ENCODE measurements around the gene DNASE1.

The DNASE1 gene

DNA sequence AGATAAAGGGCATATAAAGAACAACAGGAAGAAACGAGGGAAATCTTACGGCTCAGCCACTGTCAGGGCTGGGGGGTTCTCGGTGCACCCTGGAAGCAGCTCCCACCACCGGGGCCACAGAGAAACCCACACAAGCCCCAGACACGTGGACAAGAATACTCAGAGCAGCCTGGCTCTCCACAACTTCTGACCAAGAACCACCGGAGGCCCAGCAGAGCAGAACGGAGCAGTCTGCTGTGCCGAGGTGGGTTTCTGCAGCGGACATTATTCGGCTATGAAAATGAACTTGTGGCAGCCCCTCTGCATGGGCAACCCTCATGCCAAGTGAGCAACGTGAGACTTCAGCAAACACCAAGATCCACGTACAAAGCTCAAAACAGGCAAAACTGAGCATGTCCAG, 6.8 kb downstream of the DNASE1 start:
- Histone ChIP-seq H3K27ac (ENCODE audit: low read length) (no peak overlapping the region), H3K9ac (ENCODE audit: low read length) (no peak overlapping the region)

DNA sequence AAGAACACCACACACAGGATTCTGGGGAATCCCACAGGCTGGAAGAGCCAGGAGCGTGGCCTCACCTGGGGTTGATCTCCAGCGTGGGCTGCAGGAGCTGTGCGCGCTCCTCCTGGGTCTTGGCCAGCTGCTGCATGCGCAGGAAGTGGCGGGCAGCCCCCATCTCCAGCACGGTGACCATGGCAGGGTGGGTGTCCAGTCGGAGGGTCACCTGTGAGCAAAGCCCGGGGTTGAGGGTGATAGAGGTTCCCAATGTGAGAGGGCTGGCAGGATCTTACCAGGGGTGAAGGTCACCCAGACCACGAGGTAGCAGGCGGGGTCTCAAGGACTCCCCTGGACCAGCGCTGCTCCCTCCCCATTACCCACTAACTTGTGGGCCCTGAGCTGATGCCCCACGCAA, 7.4 kb downstream of the DNASE1 start:
- H3K4me2 ChIP-seq (ENCODE audit: low read length) = no peak overlapping the region
- no peaks in the 10 kb centered on the region for H3K27me3 ChIP-seq (ENCODE audit: low read depth, low read length)
- no peaks in the 10 kb centered on the region for H3K4me1 ChIP-seq (ENCODE audit: low read length)
- TF ChIP-seq, protein P1, sequence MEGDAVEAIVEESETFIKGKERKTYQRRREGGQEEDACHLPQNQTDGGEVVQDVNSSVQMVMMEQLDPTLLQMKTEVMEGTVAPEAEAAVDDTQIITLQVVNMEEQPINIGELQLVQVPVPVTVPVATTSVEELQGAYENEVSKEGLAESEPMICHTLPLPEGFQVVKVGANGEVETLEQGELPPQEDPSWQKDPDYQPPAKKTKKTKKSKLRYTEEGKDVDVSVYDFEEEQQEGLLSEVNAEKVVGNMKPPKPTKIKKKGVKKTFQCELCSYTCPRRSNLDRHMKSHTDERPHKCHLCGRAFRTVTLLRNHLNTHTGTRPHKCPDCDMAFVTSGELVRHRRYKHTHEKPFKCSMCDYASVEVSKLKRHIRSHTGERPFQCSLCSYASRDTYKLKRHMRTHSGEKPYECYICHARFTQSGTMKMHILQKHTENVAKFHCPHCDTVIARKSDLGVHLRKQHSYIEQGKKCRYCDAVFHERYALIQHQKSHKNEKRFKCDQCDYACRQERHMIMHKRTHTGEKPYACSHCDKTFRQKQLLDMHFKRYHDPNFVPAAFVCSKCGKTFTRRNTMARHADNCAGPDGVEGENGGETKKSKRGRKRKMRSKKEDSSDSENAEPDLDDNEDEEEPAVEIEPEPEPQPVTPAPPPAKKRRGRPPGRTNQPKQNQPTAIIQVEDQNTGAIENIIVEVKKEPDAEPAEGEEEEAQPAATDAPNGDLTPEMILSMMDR (IDR thresholded peaks at IDR 0.05; ENCODE audit: low read depth, low read length) = no peak
- TF ChIP-seq EZH2phosphoT487 (IDR thresholded peaks at IDR 0.05; ENCODE audit: low read depth) = no peak
- peaks cover 54% of the 10 kb centered on the region for H3K36me3 ChIP-seq (replicated peaks; ENCODE audit: low read depth, low read length)
- H3K79me2 ChIP-seq (ENCODE audit: low read length) = no peaks in the 10 kb centered on the region
- H3K27ac ChIP-seq (ENCODE audit: low read length) = no peak overlapping the region
- H3K9me3 ChIP-seq (ENCODE audit: insufficient read depth, low read length) = no peaks in the 10 kb centered on the region
- H4K20me1 ChIP-seq (ENCODE audit: insufficient read depth, low read length) = no peaks in the 10 kb centered on the region
- H2AFZ ChIP-seq (ENCODE audit: low read depth, low read length) = no peak overlapping the region
- H3K9ac ChIP-seq (ENCODE audit: low read length) = no peak overlapping the region
- H3K4me3 ChIP-seq (ENCODE audit: low read length) = no peak overlapping the region

More for the DNA sequence above, 6.8 kb downstream of the DNASE1 start:
- Histone ChIP-seq H3K36me3 (replicated peaks; ENCODE audit: low read depth, low read length) (peaks cover 60% of the 10 kb centered on the region), H2AFZ (ENCODE audit: low read depth, low read length) (no peak overlapping the region), H3K4me1 (ENCODE audit: low read length) (no peaks in the 10 kb centered on the region), H3K9me3 (ENCODE audit: insufficient read depth, low read length) (no peaks in the 10 kb centered on the region), H3K79me2 (ENCODE audit: low read length) (no peaks in the 10 kb centered on the region), H4K20me1 (ENCODE audit: insufficient read depth, low read length) (no peaks in the 10 kb centered on the region), H3K4me3 (ENCODE audit: low read length) (no peak overlapping the region), H3K27me3 (ENCODE audit: low read depth, low read length) (no peaks in the 10 kb centered on the region), H3K4me2 (ENCODE audit: low read length) (no peak overlapping the region)
- TF ChIP-seq, protein P1 (IDR thresholded peaks at IDR 0.05; ENCODE audit: low read depth, low read length) = no peak
- TF ChIP-seq EZH2phosphoT487 (IDR thresholded peaks at IDR 0.05; ENCODE audit: low read depth) = no peak

DNA sequence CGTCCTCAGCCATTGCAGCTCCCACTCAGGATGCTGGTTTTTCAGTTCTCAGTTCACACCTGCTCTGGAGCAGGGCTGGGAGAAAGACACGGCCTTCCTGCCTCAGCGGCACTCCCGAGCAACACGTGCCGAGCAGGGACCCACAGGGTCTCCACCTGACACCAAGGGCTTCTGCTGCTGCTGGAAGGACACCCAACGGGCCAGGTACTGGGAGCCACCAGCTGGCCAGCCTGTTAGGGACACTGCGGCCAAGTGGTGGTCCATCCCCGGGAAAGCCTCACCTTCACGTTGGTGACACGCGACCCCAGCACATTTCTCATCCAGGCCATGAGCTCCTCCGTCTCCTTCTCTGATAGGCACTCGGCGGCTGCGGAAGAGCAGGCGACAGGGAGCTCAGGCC, 8.1 kb downstream of the DNASE1 start:
- H3K27me3 ChIP-seq (ENCODE audit: low read depth, low read length) = no peaks in the 10 kb centered on the region
- H3K9me3 ChIP-seq (ENCODE audit: insufficient read depth, low read length) = no peaks in the 10 kb centered on the region
- no peak overlapping the region for H3K27ac ChIP-seq (ENCODE audit: low read length)
- H3K79me2 ChIP-seq (ENCODE audit: low read length) = no peaks in the 10 kb centered on the region
- H3K9ac ChIP-seq (ENCODE audit: low read length) = no peak overlapping the region
- H3K4me1 ChIP-seq (ENCODE audit: low read length) = no peaks in the 10 kb centered on the region
- H2AFZ ChIP-seq (ENCODE audit: low read depth, low read length) = no peak overlapping the region
- peaks cover 48% of the 10 kb centered on the region for H3K36me3 ChIP-seq (replicated peaks; ENCODE audit: low read depth, low read length)
- H3K4me3 ChIP-seq (ENCODE audit: low read length) = no peak overlapping the region
- no peak overlapping the region for H3K4me2 ChIP-seq (ENCODE audit: low read length)
- no peaks in the 10 kb centered on the region for H4K20me1 ChIP-seq (ENCODE audit: insufficient read depth, low read length)
- TF ChIP-seq EZH2phosphoT487 (IDR thresholded peaks at IDR 0.05; ENCODE audit: low read depth) = no peak
- TF ChIP-seq, protein P1 (IDR thresholded peaks at IDR 0.05; ENCODE audit: low read depth, low read length) = no peak

GRCh38 chr16:3664187-3664896, 9.9 kb downstream of the DNASE1 start:
- no peak overlapping the region for H3K4me2 ChIP-seq (ENCODE audit: low read length)
- H3K79me2 ChIP-seq (ENCODE audit: low read length) = no peaks in the 10 kb centered on the region
- no peaks in the 10 kb centered on the region for H3K9me3 ChIP-seq (ENCODE audit: insufficient read depth, low read length)
- TF ChIP-seq EZH2phosphoT487 (IDR thresholded peaks at IDR 0.05; ENCODE audit: low read depth) = no peak
- TF ChIP-seq, protein P1 (IDR thresholded peaks at IDR 0.05; ENCODE audit: low read depth, low read length) = no peak
- H3K4me3 ChIP-seq (ENCODE audit: low read length) = no peak overlapping the region
- no peaks in the 10 kb centered on the region for H4K20me1 ChIP-seq (ENCODE audit: insufficient read depth, low read length)
- no peak overlapping the region for H3K27ac ChIP-seq (ENCODE audit: low read length)
- H3K4me1 ChIP-seq (ENCODE audit: low read length) = no peaks in the 10 kb centered on the region
- no peak overlapping the region for H3K9ac ChIP-seq (ENCODE audit: low read length)
- H2AFZ ChIP-seq (ENCODE audit: low read depth, low read length) = no peak overlapping the region
- H3K27me3 ChIP-seq (ENCODE audit: low read depth, low read length) = no peaks in the 10 kb centered on the region
- H3K36me3 ChIP-seq (replicated peaks; ENCODE audit: low read depth, low read length) = peaks cover 45% of the 10 kb centered on the region
